Measurements from ENCODE around the gene MT1M.
A peak's percentile ranks its signal among the peaks of the same experiment; 100 is the strongest.
"Not testable (repeated sequence)": the region's sequence is repeated elsewhere in the genome, so short reads cannot be mapped to it uniquely, and the experiment has no call there.

MT1M gene

DNA sequence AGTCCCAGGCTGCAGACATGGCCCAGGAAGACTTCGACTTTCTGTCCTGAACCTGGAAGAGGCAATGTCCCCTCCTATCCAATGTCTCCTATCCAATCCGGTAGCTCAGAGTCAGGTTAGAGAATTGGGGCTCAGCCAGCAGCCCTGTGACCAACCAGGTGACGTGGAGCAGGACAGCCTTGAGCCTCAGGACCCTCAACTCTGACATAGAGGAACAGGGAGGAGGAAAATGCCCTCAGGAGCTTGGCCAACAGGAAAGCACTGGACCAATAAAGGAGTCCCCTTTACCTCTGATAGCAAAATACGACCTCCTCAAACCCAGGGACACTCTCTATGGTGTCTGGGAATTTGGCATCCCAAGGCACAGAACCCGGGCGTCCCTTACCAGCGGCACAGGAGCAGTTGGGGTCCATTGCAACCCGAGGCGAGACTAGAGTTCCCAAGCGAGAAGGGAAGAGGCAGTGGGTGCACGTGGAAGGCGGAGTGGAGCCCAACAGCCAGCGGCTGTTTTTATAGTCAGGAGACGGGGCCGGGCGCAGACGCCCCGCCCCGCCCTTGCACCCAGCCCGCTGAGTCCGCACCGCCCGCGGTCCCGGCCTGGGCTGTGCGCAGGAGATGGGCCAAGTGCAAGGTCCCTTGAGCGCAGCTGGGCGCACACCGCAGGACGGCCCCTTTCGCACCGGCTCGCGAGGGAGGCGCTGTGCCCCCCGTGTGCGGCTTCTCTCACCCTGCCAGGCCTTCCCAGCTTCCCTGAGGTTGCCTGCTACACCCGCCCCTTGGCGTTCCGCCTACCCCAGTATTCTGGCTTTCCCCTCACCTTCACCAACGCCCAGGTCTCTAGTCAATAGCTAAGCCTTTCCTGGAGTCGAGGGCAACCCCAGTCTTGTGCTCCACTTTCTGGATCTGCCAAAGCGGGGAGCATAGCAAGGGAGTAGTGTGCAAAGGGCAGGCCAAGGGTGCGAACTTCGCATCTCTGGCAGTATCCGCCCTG lies 35.4 kb downstream of the MT1M start, which contains the start of gene MT1G:
Gene MT1G (minus strand): TSS at position 485 of the 991 bp plus-strand sequence. CDS start 72 bp downstream, at position 413.
- peak within 1 kb of the TSS in 1 of 2 donors; percentile 28 for H3K4me3 ChIP-seq
- peak in 1 of 2 donors; percentile 76 for DNase-seq
- H3K9me3 ChIP-seq: no peaks in the 10 kb centered on the region
- no peak for TF ChIP-seq CTCF (IDR thresholded peaks at IDR 0.05)
- peaks cover 0 to 24% (median 19%) of the 10 kb centered on the region in 4 donors for H3K4me1 ChIP-seq
- peaks cover 3 to 90% of the 10 kb centered on the region in 2 donors for H3K27me3 ChIP-seq
- H3K36me3 ChIP-seq: no peaks in the 10 kb centered on the region
- H3K27ac ChIP-seq: no peak within 1 kb of the TSS
- intact Hi-C loops (cut with DNase I; ENCODE audit: low total_unique reads): loop anchor here (5.0 kb wide), 1 partner anchor 34 kb away; no protein-coding TSS in a partner anchor

DNA sequence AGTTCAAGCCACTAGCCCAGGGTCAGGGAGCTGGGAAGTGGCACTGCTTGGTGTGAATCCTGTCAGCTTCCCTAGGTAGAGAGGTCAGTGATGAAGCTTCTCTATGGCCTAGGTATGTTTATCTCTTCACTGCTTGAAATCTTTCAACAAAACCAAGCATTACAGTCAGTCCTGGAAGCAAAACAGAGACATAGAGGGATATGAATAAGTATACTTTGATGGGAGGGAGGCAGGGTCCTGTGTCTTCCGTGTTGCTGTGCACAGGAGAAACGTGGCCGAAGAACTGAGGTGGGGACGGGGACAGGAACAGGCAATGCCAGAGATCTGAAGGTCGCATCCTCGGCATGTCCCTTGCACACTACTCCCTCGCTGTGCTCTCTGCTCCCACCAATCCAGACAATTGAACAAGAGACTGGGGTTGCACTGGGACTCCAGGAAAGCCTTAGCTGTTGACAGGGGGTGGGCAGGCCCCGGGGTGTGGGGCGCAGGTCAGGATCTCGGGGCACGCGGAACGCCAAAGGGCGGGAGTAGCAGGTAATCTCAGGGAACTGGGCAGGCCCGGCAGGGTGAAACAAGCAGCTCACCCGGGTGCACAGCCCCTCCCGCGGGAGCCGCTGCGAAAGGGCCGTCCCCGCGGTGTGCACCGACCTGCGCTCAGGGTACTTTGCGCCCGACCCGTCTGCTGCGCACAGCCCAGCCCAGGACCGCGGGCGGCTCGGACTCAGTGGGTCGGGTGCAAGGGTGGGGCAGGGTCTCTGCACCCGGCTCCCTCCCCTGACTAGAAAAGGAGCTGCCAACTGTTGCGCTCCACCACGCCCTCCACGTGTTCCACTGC lies 36.8 kb downstream of the MT1M start, which contains the start of gene MT1H:
Gene MT1H (plus strand): TSS at position 810 of the 835 bp plus-strand sequence. CDS start 71 bp downstream, outside the sequence.
- H3K4me3 ChIP-seq: no peak within 1 kb of the TSS
- no peak within 1 kb of the TSS for H3K27ac ChIP-seq
- H3K9me3 ChIP-seq: no peaks in the 10 kb centered on the region
- intact Hi-C loops (cut with DNase I; ENCODE audit: low total_unique reads): loop anchor here (5.0 kb wide), 1 partner anchor 33 kb away; no protein-coding TSS in a partner anchor
- TF ChIP-seq CTCF (IDR thresholded peaks at IDR 0.05): no peak
- H3K36me3 ChIP-seq: no peaks in the 10 kb centered on the region
- DNase-seq: no peak
- H3K4me1 ChIP-seq: peaks cover 0 to 21% (median 17%) of the 10 kb centered on the region in 4 donors
- peaks cover 3 to 86% of the 10 kb centered on the region in 2 donors for H3K27me3 ChIP-seq

- no peak for TF ChIP-seq CTCF (IDR thresholded peaks at IDR 0.05)
- no peaks in the 10 kb centered on the region for H3K36me3 ChIP-seq
- intact Hi-C loops (cut with DNase I; ENCODE audit: low total_unique reads): loop anchor here (5.0 kb wide), 1 partner anchor 32 kb away; no protein-coding TSS in a partner anchor
- no peak overlapping the region for H3K4me3 ChIP-seq
- no peak for DNase-seq
- no peaks in the 10 kb centered on the region for H3K9me3 ChIP-seq
- H3K27ac ChIP-seq: no peak overlapping the region
- H3K27me3 ChIP-seq: peaks cover 3 to 86% of the 10 kb centered on the region in 2 donors
- H3K4me1 ChIP-seq: peaks cover 0 to 21% (median 17%) of the 10 kb centered on the region in 4 donors
Observed at GRCh38 chr16:56669840-56670619, 37.6 kb downstream of the MT1M start.

DNA sequence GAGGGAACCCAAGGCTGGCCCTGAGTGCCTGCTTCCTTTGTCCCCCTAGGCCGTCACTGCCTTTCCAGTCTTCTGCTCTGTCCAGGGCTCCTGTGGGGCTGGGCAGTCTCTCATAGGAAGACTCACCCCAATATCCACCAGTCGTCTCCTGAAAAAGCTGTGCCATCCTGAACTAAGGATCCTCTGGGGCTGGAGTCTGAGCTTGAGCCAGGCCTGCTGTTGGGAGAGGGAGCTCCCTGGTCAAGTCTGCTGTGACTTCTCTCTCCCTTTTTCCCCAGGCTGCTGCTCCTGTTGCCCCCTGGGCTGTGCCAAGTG lies 38.1 kb downstream of the MT1M start:
- peaks cover 0 to 23% (median 18%) of the 10 kb centered on the region in 4 donors for H3K4me1 ChIP-seq
- no peak for DNase-seq
- peaks cover 3 to 87% of the 10 kb centered on the region in 2 donors for H3K27me3 ChIP-seq
- H3K27ac ChIP-seq: no peak overlapping the region
- intact Hi-C loops (cut with DNase I; ENCODE audit: low total_unique reads): no loop called here
- TF ChIP-seq CTCF (IDR thresholded peaks at IDR 0.05): no peak
- no peak overlapping the region for H3K4me3 ChIP-seq
- H3K36me3 ChIP-seq: no peaks in the 10 kb centered on the region
- no peaks in the 10 kb centered on the region for H3K9me3 ChIP-seq

DNA sequence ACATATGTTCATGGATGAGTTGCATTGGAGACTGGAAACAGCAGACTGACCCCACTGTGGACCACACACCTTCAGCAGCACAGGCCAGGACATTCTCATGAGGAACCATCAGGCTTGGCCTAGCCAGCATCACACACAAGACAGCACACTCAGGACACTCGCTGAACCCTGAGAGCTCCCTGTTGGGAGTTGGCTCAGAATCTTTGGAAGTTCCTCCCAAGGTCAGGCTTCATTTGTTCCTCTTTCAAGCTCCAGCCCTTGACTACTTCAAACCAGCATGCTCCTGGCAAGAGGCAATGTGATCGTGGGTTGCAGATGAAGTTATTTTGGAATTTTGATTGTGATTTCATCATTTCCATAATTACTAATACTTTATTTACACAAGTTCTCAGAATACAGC lies 39.2 kb downstream of the MT1M start:
- H3K36me3 ChIP-seq; intact Hi-C loops (cut with DNase I; ENCODE audit: low total_unique reads); DNase-seq; H3K9me3 ChIP-seq; H3K4me3 ChIP-seq; H3K27ac ChIP-seq: not testable (repeated sequence)
- Histone ChIP-seq H3K27me3 (peaks cover 3 to 85% of the 10 kb centered on the region in 2 donors), H3K4me1 (peaks cover 0 to 31% (median 25%) of the 10 kb centered on the region in 4 donors)

- H3K9me3 ChIP-seq; DNase-seq; H3K4me3 ChIP-seq; intact Hi-C loops (cut with DNase I; ENCODE audit: low total_unique reads); H3K27ac ChIP-seq; H3K36me3 ChIP-seq: not testable (repeated sequence)
- peaks cover 0 to 31% (median 24%) of the 10 kb centered on the region in 4 donors for H3K4me1 ChIP-seq
- H3K27me3 ChIP-seq: peaks cover 3 to 80% of the 10 kb centered on the region in 2 donors
Observed at GRCh38 chr16:56672171-56672570, 39.7 kb downstream of the MT1M start.
